GM19238 (cell line): ENCODE results near the gene BUB1.
"Not testable (repeated sequence)": the region's sequence is repeated elsewhere in the genome, so short reads cannot be mapped to it uniquely, and the experiment has no call there.

Source experiments
- DNase-seq: peaks from one replicate; pipeline ENCODE4 v3.0.0; 2011; ENCODE audit warnings: low spot score; ENCODE audit not compliant: insufficient read length

BUB1 gene

GRCh38 chr2:110605057-110605456, 72.8 kb downstream of the BUB1 start:
- not testable (repeated sequence) for DNase-seq

- DNase-seq, result not testable (repeated sequence)
Observed at GRCh38 chr2:110603917-110604591, 73.8 kb downstream of the BUB1 start.

DNA sequence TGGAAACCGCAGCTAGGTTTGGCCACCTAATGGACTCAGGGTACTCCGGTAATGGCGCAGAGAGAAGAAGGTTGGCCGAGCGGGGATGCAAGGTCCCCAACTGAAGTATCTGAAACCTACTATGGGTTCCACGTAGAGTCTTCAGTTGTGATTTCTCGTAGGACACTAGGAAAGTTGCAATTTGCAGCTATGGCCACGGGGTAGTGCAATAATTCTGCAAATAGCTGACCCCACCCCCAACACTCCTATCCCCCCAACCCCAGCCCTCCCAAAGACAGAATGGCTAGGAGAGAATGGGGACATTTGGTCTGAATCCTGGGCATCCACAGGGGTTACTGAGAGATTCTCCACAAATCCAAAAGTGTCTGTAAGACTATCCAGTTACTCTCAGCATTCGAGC, 75.7 kb downstream of the BUB1 start:
- DNase-seq, result not testable (repeated sequence)

- DNase-seq, result not testable (repeated sequence)
Observed at GRCh38 chr2:110591973-110592372, 85.9 kb downstream of the BUB1 start.

DNA sequence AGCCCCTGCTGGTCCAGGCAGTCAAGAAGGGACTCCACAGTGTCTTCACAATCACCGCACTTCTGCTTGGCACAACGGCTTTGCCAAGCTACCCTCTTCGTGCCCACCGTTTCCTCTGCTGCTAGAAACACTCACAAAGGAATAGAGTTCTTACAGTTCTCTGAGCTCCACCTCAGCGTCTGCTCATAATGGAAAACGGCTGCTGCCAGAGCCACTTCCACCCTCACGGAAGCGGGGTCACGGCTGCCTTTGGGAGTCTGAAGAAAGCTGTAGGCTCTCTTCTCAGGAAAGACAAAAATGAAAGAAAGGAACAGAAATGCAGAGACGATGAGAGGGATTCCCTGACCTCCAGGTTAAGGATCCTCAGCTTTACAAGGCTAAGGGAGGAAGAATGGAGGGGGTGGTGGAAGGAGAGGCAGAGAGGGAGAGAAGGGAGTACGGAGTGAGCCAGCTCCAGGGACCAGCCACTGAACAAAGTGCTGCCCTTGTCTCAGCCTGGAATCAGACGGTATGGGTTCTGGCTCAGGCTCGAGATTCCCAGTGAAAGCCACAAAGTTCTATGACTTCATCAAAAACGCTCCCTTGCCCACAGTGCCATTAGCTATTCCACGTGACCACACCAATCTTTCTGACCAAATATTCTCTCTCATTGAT, 88.1 kb downstream of the BUB1 start:
- not testable (repeated sequence) for DNase-seq

DNA sequence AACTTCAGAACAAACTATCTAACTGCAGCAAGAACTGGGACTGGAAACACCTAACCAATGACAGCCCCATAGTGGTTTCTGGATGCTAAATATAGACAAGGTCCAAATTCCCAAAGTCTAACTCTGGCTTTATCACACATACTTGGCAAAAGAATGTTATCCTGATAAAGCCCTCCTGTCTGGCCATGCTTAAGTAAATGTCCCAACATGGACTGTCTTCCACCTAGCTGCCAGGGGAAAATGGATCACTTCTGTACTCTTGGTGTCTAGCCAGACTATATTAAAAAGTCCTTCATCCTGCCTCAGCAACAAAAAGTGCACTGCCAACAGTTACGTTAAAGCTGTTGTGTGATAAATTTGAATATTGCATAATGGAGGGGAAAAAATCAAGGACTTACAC, 89.3 kb downstream of the BUB1 start:
- not testable (repeated sequence) for DNase-seq
